Pulmonary artery endothelial cell (primary cell): ENCODE results near the gene DDX10. TPM values are rescaled to one million over a fixed set of nuclear protein-coding genes. Genes with fewer than 3 reads are reported as not detected.

Experiments
- DNase-seq: peaks from one replicate; pipeline ENCODE4 v3.0.0-alpha.2; 2011; ENCODE audit warnings: low read depth, low spot score
- total RNA-seq: library from RNA; depleted of rRNA; stranded (reverse); fragments of >200 nt; gene quantifications from 2 replicates; pipeline ENCODE4 v1.2.3, GENCODE V29; 2014

The DDX10 gene
- total RNA-seq, 1 donor from 2014 or later, result 46.2 TPM

GRCh38 chr11:108937746-108938145 lies 272.9 kb downstream of the DDX10 start:
- DNase-seq, result no peak

- DNase-seq, result no peak
These were observed 273.7 kb downstream of the DDX10 start for GRCh38 chr11:108938604-108939003.

- DNase-seq, result no peak
These were observed 274.3 kb downstream of the DDX10 start for GRCh38 chr11:108939135-108939534.

GRCh38 chr11:108943853-108944252 lies 279.0 kb downstream of the DDX10 start:
- no peak for DNase-seq

GRCh38 chr11:108944471-108945178 lies 279.8 kb downstream of the DDX10 start:
- no peak for DNase-seq

GRCh38 chr11:108945341-108945740 lies 280.5 kb downstream of the DDX10 start:
- DNase-seq, result no peak

- no peak for DNase-seq
These were observed 283.0 kb downstream of the DDX10 start for GRCh38 chr11:108947654-108948570.

- DNase-seq, result no peak
These were observed 293.7 kb downstream of the DDX10 start for GRCh38 chr11:108958368-108959104.

- no peak for DNase-seq
These were observed 294.4 kb downstream of the DDX10 start for GRCh38 chr11:108959105-108959761.

- DNase-seq, result no peak
These were observed 295.0 kb downstream of the DDX10 start for GRCh38 chr11:108959874-108960273.

- DNase-seq, result no peak
These were observed 295.6 kb downstream of the DDX10 start for GRCh38 chr11:108960501-108960900.

- DNase-seq, result no peak
These were observed 296.2 kb downstream of the DDX10 start for GRCh38 chr11:108961095-108961494.

GRCh38 chr11:108963118-108963517 lies 298.2 kb downstream of the DDX10 start:
- no peak for DNase-seq

GRCh38 chr11:108965306-108966001 lies 300.6 kb downstream of the DDX10 start:
- DNase-seq, result no peak

GRCh38 chr11:108966206-108966605 lies 301.3 kb downstream of the DDX10 start:
- DNase-seq, result no peak

- no peak for DNase-seq
These were observed 302.1 kb downstream of the DDX10 start for GRCh38 chr11:108966978-108967377.

- no peak for DNase-seq
These were observed 302.7 kb downstream of the DDX10 start for GRCh38 chr11:108967571-108967970.

- no peak for DNase-seq
These were observed 305.5 kb downstream of the DDX10 start for GRCh38 chr11:108970221-108970991.

GRCh38 chr11:108973402-108974162 lies 308.7 kb downstream of the DDX10 start:
- peak; percentile 50 for DNase-seq
